PC-3 (cell line): Measurements from ENCODE around the gene PCDHB5.

Experiments used
- EZH2 ChIP-seq: fragments of 300-600 bp; sonication (generic); IDR thresholded peaks from one replicate; pipeline ENCODE4 v1.6.1; 2017; ENCODE audit warnings: antibody characterized with exemption, mild to moderate bottlenecking, low read length; ENCODE audit not compliant: unreplicated experiment
- EZH2phosphoT487 ChIP-seq: fragments of 300-600 bp; sonication (generic); IDR thresholded peaks from 2 replicates; pipeline ENCODE4 v1.6.1; 2018; ENCODE audit warnings: mild to moderate bottlenecking, antibody characterized with exemption, low read length, borderline replicate concordance
- TF ChIP-seq, protein P1 (sequence below): fragments of 300-600 bp; sonication (generic); conservative IDR thresholded peaks from 2 replicates; pipeline ENCODE4 v1.5.1; 2017; ENCODE audit warnings: antibody characterized with exemption, low read depth, mild to moderate bottlenecking, low read length

DNA sequence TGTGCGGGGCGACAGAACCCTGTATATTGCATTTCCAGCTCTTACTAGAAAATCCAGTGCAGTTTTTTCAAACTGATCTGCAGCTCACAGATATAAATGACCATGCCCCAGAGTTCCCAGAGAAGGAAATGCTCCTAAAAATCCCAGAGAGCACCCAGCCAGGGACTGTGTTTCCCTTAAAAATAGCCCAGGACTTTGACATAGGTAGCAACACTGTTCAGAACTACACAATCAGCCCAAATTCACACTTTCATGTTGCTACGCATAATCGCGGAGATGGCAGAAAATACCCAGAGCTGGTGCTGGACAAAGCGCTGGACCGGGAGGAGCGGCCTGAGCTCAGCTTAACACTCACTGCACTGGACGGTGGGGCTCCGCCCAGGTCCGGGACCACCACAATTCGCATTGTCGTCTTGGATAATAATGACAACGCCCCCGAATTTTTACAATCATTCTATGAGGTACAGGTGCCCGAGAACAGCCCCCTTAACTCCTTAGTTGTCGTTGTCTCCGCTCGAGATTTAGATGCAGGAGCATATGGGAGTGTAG lies 786 bp downstream of the PCDHB5 start:
- TF ChIP-seq, protein P1, sequence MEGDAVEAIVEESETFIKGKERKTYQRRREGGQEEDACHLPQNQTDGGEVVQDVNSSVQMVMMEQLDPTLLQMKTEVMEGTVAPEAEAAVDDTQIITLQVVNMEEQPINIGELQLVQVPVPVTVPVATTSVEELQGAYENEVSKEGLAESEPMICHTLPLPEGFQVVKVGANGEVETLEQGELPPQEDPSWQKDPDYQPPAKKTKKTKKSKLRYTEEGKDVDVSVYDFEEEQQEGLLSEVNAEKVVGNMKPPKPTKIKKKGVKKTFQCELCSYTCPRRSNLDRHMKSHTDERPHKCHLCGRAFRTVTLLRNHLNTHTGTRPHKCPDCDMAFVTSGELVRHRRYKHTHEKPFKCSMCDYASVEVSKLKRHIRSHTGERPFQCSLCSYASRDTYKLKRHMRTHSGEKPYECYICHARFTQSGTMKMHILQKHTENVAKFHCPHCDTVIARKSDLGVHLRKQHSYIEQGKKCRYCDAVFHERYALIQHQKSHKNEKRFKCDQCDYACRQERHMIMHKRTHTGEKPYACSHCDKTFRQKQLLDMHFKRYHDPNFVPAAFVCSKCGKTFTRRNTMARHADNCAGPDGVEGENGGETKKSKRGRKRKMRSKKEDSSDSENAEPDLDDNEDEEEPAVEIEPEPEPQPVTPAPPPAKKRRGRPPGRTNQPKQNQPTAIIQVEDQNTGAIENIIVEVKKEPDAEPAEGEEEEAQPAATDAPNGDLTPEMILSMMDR: no peak
- TF ChIP-seq EZH2 (no peak), EZH2phosphoT487 (no peak)
